DND-41 (cell line): ENCODE data around the gene TEX51.

Source experiments
- ATAC-seq: fragments of 200-7000 bp; cut with Tn5 transposase; 3 replicates; pipeline ENCODE4 v1.9.1; 2021; ENCODE audit warnings: low read depth; ENCODE audit not compliant: insufficient read depth
- DNase-seq: peaks from one replicate; pipeline ENCODE4 v3.0.0-alpha.2; 2020
- H2AFZ ChIP-seq: 2 replicates; pipeline ENCODE4 v1.6.0; 2012; ENCODE audit warnings: low read depth, low read length
- H3K27ac ChIP-seq: 2 replicates; pipeline ENCODE4 v1.5.1; 2012; ENCODE audit warnings: low read length, inconsistent platforms
- H3K27me3 ChIP-seq: fragments of 200-600 bp; sonication (generic); 2 replicates; pipeline ENCODE4 v1.6.0; 2012; ENCODE audit warnings: low read length, mild to moderate bottlenecking, inconsistent platforms; ENCODE audit not compliant: insufficient read depth, poor library complexity
- H3K36me3 ChIP-seq: 2 replicates; pipeline ENCODE4 v1.5.1; 2012; ENCODE audit warnings: low read length, inconsistent platforms; ENCODE audit not compliant: insufficient read depth
- H3K4me1 ChIP-seq: 2 replicates; pipeline ENCODE4 v1.5.1; 2012; ENCODE audit warnings: mild to moderate bottlenecking, low read length; ENCODE audit not compliant: insufficient read depth
- H3K4me2 ChIP-seq: 2 replicates; pipeline ENCODE4 v1.6.0; 2012; ENCODE audit warnings: mild to moderate bottlenecking, moderate library complexity, low read length, inconsistent platforms; ENCODE audit not compliant: insufficient read depth
- H3K4me3 ChIP-seq, 2 experiments: fragments of 200-600 bp in 1 of 2; shearing (Covaris generic) in 1 of 2; 2 replicates each; pipeline ENCODE4 v1.5.1; 2012 to 2016; ENCODE audit warnings: inconsistent platforms in 2 of 2, low read length in 2 of 2, mild to moderate bottlenecking in 2 of 2, low read depth in 1 of 2, moderate library complexity in 1 of 2
- H3K79me2 ChIP-seq: 2 replicates; pipeline ENCODE4 v1.6.0; 2012; ENCODE audit warnings: low read length, inconsistent platforms; ENCODE audit not compliant: insufficient read depth
- H3K9ac ChIP-seq: 2 replicates; pipeline ENCODE4 v1.6.0; 2012; ENCODE audit warnings: low read depth, mild to moderate bottlenecking, inconsistent platforms, low read length, moderate library complexity
- H3K9me3 ChIP-seq: 2 replicates; pipeline ENCODE4 v1.5.1; 2012; ENCODE audit warnings: low read length, moderate library complexity, mild to moderate bottlenecking, inconsistent platforms; ENCODE audit not compliant: insufficient read depth, severe bottlenecking
- H4K20me1 ChIP-seq: 2 replicates; pipeline ENCODE4 v1.6.0; 2012; ENCODE audit warnings: low read length; ENCODE audit not compliant: insufficient read depth
- CTCF ChIP-seq: IDR thresholded peaks from 2 replicates; pipeline ENCODE4 v1.5.1; 2012; ENCODE audit warnings: borderline replicate concordance, low read length, moderate library complexity, mild to moderate bottlenecking; ENCODE audit not compliant: poor library complexity, severe bottlenecking; ENCODE audit errors: extremely low read depth
- EZH2 ChIP-seq: IDR thresholded peaks from 3 replicates; pipeline ENCODE4 v1.6.1; 2012; ENCODE audit warnings: borderline replicate concordance, low read depth, mild to moderate bottlenecking, moderate library complexity, low read length, inconsistent platforms; ENCODE audit not compliant: severe bottlenecking

Gene TEX51

DNA sequence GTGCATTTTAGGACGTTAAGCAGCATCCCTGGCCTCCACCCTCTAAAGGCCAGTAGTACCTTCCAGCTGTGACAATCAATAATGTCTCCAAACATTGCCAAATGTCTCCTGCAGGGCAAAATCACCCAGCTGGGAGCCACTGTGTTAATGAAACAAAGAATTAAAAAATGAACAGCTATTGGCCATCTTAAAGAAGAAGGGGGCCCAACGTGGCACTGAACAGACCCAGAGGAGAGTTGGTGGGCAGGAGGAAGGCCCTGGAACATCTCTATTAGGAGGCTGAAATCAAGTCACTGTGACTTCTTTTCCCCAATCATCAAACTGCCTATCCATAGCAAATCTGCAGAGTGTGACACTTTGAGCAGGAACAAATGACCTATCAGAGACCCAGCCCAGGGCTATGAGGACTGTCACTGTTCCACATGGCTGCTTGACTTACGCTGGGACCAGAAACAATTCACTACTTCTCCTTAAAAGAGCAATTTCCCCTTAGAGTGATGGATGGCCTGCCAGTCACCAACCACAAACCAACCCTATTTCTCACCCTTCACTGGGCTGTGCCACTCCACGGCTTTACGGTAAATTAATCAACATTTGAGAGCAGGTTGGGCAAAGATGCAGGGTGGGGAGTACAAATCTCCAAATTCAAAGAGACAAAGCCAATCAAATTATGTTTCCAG, 35.2 kb upstream of the TEX51 start:
- no peak for DNase-seq

GRCh38 chr2:126864861-126865260, 33.8 kb upstream of the TEX51 start:
- Histone ChIP-seq H3K9me3 (no peaks in the 10 kb centered on the region), H3K27ac (no peak overlapping the region), H3K9ac (no peak overlapping the region), H3K4me3 (no peak overlapping the region), H4K20me1 (no peaks in the 10 kb centered on the region), H3K36me3 (no peaks in the 10 kb centered on the region), H3K27me3 (peaks cover 4% of the 10 kb centered on the region), H3K4me1 (no peaks in the 10 kb centered on the region), H2AFZ (no peak overlapping the region), H3K4me2 (no peak overlapping the region), H3K79me2 (no peaks in the 10 kb centered on the region)
- no peak for TF ChIP-seq EZH2
- peak; percentile 28 for TF ChIP-seq CTCF
- DNase-seq (no peak), ATAC-seq (no peak)

More for the DNA sequence above, 35.2 kb upstream of the TEX51 start:
- no peak overlapping the region for H3K9ac ChIP-seq
- no peak overlapping the region for H2AFZ ChIP-seq
- ATAC-seq = no peak
- no peaks in the 10 kb centered on the region for H3K79me2 ChIP-seq
- H3K27ac ChIP-seq = no peak overlapping the region
- TF ChIP-seq CTCF (no peak), EZH2 (no peak)
- H4K20me1 ChIP-seq = no peaks in the 10 kb centered on the region
- no peak overlapping the region for H3K4me3 ChIP-seq
- H3K4me1 ChIP-seq = no peaks in the 10 kb centered on the region
- H3K27me3 ChIP-seq = peaks cover 4% of the 10 kb centered on the region
- no peaks in the 10 kb centered on the region for H3K9me3 ChIP-seq
- no peaks in the 10 kb centered on the region for H3K36me3 ChIP-seq
- H3K4me2 ChIP-seq = no peak overlapping the region

- TF ChIP-seq EZH2 (no peak), CTCF (no peak)
- no peaks in the 10 kb centered on the region for H4K20me1 ChIP-seq
- peaks cover 4% of the 10 kb centered on the region for H3K27me3 ChIP-seq
- H2AFZ ChIP-seq = no peak overlapping the region
- no peak for ATAC-seq
- H3K79me2 ChIP-seq = no peaks in the 10 kb centered on the region
- no peaks in the 10 kb centered on the region for H3K36me3 ChIP-seq
- H3K27ac ChIP-seq = no peak overlapping the region
- no peak for DNase-seq
- no peak overlapping the region for H3K4me3 ChIP-seq
- H3K4me2 ChIP-seq = no peak overlapping the region
- no peaks in the 10 kb centered on the region for H3K4me1 ChIP-seq
- no peak overlapping the region for H3K9ac ChIP-seq
- no peaks in the 10 kb centered on the region for H3K9me3 ChIP-seq
Observed at GRCh38 chr2:126866451-126866850, 32.2 kb upstream of the TEX51 start.
